Neutrophil (primary cell): ENCODE results near the gene RASSF5.

Experiments
- H3K27ac ChIP-seq: fragments of 200-600 bp; sonication (generic); 2 replicates; pipeline ENCODE4 v1.5.1; 2016; ENCODE audit warnings: mild to moderate bottlenecking, moderate library complexity
- H3K27me3 ChIP-seq: fragments of 200-600 bp; sonication (generic); 2 replicates; pipeline ENCODE4 v1.6.0; 2016; ENCODE audit warnings: mild to moderate bottlenecking
- H3K36me3 ChIP-seq: fragments of 200-600 bp; sonication (generic); 2 replicates; pipeline ENCODE4 v1.5.1; 2017
- H3K4me1 ChIP-seq, 2 experiments: fragments of 200-600 bp in 1 of 2; sonication (generic) in 1 of 2; 1 replicate in 1 of 2; 2 replicates in 1 of 2; pipeline versions ENCODE4 v1.5.1 to v1.6.1; 2013 to 2016; ENCODE audit warnings: low read depth in 1 of 2, low read length in 1 of 2, mild to moderate bottlenecking in 1 of 2, moderate library complexity in 1 of 2; ENCODE audit not compliant: control insufficient read depth in 1 of 2, insufficient read depth in 1 of 2
- H3K4me3 ChIP-seq, 2 experiments: fragments of 200-600 bp in 1 of 2; sonication (generic) in 1 of 2; 1 replicate in 1 of 2; 2 replicates in 1 of 2; pipeline ENCODE4 v1.5.1; 2013 to 2016; ENCODE audit warnings: low read depth in 1 of 2, low read length in 1 of 2, mild to moderate bottlenecking in 1 of 2, moderate library complexity in 1 of 2
- H3K9me3 ChIP-seq: fragments of 200-600 bp; sonication (generic); 2 replicates; pipeline ENCODE4 v1.5.1; 2016
- TF ChIP-seq, protein P1 (sequence below): fragments of 200-600 bp; sonication (generic); IDR thresholded peaks from 2 replicates; pipeline ENCODE4 v1.5.1; 2016; ENCODE audit warnings: antibody characterized with exemption

The RASSF5 gene

DNA sequence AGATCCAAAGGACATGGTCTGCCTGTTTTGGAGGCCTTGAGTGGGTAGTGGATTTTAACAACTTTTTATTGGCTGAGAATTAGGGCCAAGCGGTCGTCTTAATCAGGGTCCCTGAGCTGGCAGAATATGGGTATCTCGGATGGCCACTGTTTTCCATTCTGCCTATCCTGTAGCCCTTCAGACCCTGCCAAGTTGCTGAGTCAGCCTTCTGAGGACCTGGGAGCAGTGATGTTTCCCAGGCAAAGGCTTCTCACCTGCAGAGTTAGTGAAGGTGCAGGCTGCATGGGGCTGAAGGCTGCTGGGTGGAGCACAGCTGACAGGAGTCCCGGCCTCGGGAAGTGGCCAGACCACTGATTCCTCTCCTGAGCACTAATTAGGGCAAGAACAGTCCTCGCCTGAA, 11.4 kb downstream of the RASSF5 start:
- no peak overlapping the region for H3K27ac ChIP-seq
- no peak overlapping the region for H3K4me3 ChIP-seq
- H3K9me3 ChIP-seq: no peaks in the 10 kb centered on the region
- no peaks in the 10 kb centered on the region for H3K36me3 ChIP-seq
- peaks cover 28 to 29% of the 10 kb centered on the region in 2 experiments for H3K4me1 ChIP-seq
- H3K27me3 ChIP-seq: peaks cover 23% of the 10 kb centered on the region
- TF ChIP-seq, protein P1, sequence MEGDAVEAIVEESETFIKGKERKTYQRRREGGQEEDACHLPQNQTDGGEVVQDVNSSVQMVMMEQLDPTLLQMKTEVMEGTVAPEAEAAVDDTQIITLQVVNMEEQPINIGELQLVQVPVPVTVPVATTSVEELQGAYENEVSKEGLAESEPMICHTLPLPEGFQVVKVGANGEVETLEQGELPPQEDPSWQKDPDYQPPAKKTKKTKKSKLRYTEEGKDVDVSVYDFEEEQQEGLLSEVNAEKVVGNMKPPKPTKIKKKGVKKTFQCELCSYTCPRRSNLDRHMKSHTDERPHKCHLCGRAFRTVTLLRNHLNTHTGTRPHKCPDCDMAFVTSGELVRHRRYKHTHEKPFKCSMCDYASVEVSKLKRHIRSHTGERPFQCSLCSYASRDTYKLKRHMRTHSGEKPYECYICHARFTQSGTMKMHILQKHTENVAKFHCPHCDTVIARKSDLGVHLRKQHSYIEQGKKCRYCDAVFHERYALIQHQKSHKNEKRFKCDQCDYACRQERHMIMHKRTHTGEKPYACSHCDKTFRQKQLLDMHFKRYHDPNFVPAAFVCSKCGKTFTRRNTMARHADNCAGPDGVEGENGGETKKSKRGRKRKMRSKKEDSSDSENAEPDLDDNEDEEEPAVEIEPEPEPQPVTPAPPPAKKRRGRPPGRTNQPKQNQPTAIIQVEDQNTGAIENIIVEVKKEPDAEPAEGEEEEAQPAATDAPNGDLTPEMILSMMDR: no peak

DNA sequence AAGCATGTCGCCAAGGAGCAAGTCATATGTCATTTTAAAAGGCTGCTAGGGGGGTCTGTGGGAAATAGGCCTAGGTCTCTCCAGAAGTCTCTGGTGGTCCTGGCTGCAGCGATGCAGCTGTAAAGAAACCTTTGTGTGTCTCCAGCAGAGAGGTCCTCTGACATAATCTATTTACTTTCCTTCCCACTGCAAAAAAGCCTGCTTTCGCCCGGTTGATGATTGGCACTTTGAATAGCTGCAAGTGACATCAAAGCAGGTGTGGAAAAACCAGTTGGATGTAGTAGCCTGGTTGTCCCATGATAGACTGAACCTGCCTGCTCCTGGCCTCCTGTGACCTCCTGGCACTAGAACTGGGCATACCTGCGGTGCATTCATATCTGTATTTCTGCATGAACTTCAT, 13.8 kb downstream of the RASSF5 start:
- Histone ChIP-seq H3K27ac (no peak overlapping the region), H3K9me3 (no peaks in the 10 kb centered on the region), H3K4me1 (peaks cover 9% of the 10 kb centered on the region in 2 experiments), H3K36me3 (no peaks in the 10 kb centered on the region), H3K27me3 (peaks cover 23% of the 10 kb centered on the region), H3K4me3 (no peak overlapping the region)
- TF ChIP-seq, protein P1: no peak

DNA sequence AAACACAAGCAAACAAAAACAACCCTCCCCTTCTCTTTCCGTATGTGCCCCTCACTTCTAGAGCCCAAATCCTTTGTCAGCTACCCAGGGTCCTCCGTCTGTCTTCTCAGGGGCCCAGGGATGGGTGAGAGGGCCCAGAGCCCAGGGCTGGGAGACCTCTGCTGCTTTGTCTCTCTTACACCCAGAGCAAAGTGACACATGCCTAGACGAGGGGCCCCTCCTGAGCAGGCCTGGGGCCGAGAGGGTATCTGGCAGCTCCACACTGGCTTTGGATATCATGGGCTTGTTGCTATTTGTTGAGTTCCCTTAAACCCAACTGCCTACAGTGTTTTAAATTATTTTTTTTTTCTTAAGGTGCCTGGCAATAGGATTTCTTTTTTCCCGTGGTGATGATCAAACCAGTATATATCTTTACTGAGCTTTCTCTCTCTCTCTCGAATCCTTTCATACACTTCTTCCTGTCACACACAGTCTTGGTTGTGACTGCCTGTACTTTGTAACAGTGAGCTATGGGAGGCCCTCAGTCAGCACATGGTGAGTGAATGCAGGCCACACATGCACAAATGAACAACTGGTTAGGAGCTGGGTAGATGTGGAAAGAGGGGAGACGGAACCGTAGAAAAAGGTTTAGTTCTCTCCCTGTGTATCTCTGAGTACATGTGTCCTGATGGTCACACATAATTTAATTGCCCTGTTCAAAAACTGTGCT, 14.5 kb downstream of the RASSF5 start:
- Histone ChIP-seq H3K36me3 (no peaks in the 10 kb centered on the region), H3K4me3 (no peak overlapping the region), H3K9me3 (no peaks in the 10 kb centered on the region), H3K27me3 (peaks cover 23% of the 10 kb centered on the region), H3K4me1 (peaks cover 2% of the 10 kb centered on the region in 2 experiments), H3K27ac (no peak overlapping the region)
- TF ChIP-seq, protein P1: no peak

DNA sequence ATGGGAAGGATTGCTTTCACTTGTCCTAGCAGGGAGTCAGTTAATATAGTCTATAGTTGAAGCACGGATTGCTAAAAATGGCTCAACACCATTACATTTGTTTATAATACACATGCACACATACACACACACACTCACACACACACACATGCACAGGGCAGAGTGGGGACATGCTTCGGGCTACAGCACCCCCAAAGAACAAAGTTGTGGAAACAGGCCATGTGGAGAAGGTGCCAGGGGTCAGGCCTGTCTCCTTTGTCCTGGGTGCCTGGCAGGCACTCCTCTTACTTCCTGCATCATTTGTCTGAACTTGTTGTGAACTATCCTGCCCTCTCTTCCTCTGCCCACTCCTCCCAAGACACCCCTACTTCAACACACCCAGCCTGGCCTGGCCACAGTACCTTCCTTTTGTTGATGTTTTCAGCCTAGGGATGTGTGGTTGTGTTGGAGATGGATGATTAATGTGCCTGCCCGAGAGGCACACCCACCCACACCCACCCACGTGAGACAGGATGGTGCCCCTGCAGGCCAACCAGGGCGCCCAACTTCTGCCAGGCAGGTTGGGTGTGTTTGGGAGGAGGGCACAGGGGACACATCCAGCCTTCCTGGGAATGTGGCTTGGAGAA, 17.5 kb downstream of the RASSF5 start:
- TF ChIP-seq, protein P1: no peak
- H3K27me3 ChIP-seq: peaks cover 6% of the 10 kb centered on the region
- no peak overlapping the region for H3K4me3 ChIP-seq
- H3K27ac ChIP-seq: no peak overlapping the region
- H3K9me3 ChIP-seq: no peaks in the 10 kb centered on the region
- H3K4me1 ChIP-seq: no peaks in the 10 kb centered on the region
- H3K36me3 ChIP-seq: no peaks in the 10 kb centered on the region

DNA sequence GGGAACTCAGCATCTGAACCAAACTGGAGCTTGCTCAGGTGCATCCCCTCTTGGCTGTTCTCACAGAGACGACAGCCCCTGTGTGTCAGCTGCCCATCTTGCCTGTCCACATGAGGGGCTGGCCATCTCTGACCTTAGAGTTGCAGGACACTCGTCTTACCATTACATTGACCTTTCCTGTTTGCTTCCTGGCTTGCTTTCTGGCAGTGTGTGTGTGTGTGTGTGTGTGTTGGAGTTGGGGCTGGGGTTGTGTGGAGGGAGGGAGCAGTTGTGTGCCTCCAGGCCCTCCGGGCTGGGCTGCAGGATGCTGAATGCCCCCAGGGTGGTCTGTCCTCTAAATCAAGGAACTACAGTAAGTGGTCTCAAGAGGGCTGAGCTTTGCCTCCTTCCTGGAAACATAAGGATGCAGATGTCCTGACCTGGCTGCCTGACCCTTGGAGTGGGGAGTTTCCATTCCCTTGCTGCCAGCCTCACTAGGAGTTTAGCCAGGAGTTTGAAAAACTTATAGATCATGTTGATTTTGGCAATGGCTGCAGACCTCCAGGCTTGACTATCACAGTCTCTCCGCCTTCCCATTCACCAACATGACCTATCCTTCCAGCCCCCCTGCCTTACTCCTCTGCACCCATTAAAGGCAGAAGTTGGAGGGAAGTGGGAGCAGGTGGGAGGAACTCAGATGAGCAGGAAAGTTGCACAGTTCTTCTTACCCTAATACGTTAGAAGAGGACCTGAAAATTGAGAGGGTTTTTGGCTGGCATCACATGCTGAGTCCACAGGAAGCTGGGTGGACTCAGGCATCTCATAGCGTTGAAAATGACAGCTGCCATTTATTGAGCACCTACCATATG, 19.0 kb downstream of the RASSF5 start:
- H3K4me1 ChIP-seq: no peaks in the 10 kb centered on the region
- no peaks in the 10 kb centered on the region for H3K27me3 ChIP-seq

More for the DNA sequence above, 19.0 kb downstream of the RASSF5 start:
- H3K9me3 ChIP-seq: no peaks in the 10 kb centered on the region
- H3K27ac ChIP-seq: no peak overlapping the region
- H3K36me3 ChIP-seq: no peaks in the 10 kb centered on the region
- TF ChIP-seq, protein P1: no peak
- H3K4me3 ChIP-seq: no peak overlapping the region
